ENCODE data around the gene SERTAD4. TPM values are rescaled to one million over a fixed set of nuclear protein-coding genes. Genes with fewer than 3 reads are reported as not detected.

Gene SERTAD4
- total and polyA plus RNA-seq, 4 donors: under 0.01 to 0.02 (median under 0.01) TPM; not detected in 1

- H3K9me3 ChIP-seq (ENCODE audit: control insufficient read depth in 4 of 4, low read length in 3 of 4): no peaks in the 10 kb centered on the region
- H3K4me3 ChIP-seq (ENCODE audit: low read depth in 1 of 3, low read length in 3 of 3): no peak overlapping the region
- DNase-seq (ENCODE audit: low spot score): no peak
- peaks cover 0 to 4% (median 1%) of the 10 kb centered on the region in 4 donors for H3K27me3 ChIP-seq (ENCODE audit: control insufficient read depth in 4 of 4, insufficient read depth in 4 of 4, low read length in 3 of 4)
- H3K4me1 ChIP-seq (ENCODE audit: control insufficient read depth in 4 of 4, insufficient read depth in 4 of 4, low read length in 3 of 4): no peaks in the 10 kb centered on the region
- H3K9ac ChIP-seq (ENCODE audit: low read depth in 1 of 2, low read length in 2 of 2): no peak overlapping the region
- no peaks in the 10 kb centered on the region for H3K36me3 ChIP-seq (ENCODE audit: control insufficient read depth in 4 of 4, insufficient read depth in 3 of 4, low read depth in 1 of 4, low read length in 3 of 4)
- TF ChIP-seq FOXA2 (IDR thresholded peaks at IDR 0.05): no peak
- no peak for TF ChIP-seq TAF1 (conservative IDR thresholded peaks at IDR 0.05)
- TF ChIP-seq ZBTB33 (IDR thresholded peaks at IDR 0.05): no peak
- no peak for TF ChIP-seq ATF3 (IDR thresholded peaks at IDR 0.05)
- no peak for TF ChIP-seq RXRA (IDR thresholded peaks at IDR 0.05)
- no peak for TF ChIP-seq HNF4G (IDR thresholded peaks at IDR 0.05)
- TF ChIP-seq EGR1 (IDR thresholded peaks at IDR 0.05; ENCODE audit: low read depth in 2 of 2): no peak
- TF ChIP-seq SP1 (IDR thresholded peaks at IDR 0.05): no peak
- TF ChIP-seq MAX (IDR thresholded peaks at IDR 0.05): no peak
- no peak for TF ChIP-seq HNF4A (conservative IDR thresholded peaks at IDR 0.05)
- no peak for TF ChIP-seq GABPA (IDR thresholded peaks at IDR 0.05 in 1 of 2, conservative IDR thresholded peaks at IDR 0.05 in 1 of 2)
- TF ChIP-seq RAD21 (IDR thresholded peaks at IDR 0.05): no peak
- no peak for TF ChIP-seq CTCF (IDR thresholded peaks at IDR 0.05; ENCODE audit: low read depth, low read length, missing input control)
- WGBS: 63% methylated on average over 4 of the region's 4 CpGs
- no peak overlapping the region for H3K27ac ChIP-seq (ENCODE audit: low read depth in 1 of 2, low read length in 2 of 2)
These were observed 14.5 kb upstream of the SERTAD4 start for GRCh38 chr1:210218047-210218446.

GRCh38 chr1:210222340-210223006, 10.1 kb upstream of the SERTAD4 start:
- Histone ChIP-seq H3K27ac (ENCODE audit: low read depth in 1 of 2, low read length in 2 of 2) (no peak overlapping the region), H3K4me3 (ENCODE audit: low read depth in 1 of 3, low read length in 3 of 3) (no peak overlapping the region), H3K9ac (ENCODE audit: low read depth in 1 of 2, low read length in 2 of 2) (no peak overlapping the region), H3K36me3 (ENCODE audit: control insufficient read depth in 4 of 4, insufficient read depth in 3 of 4, low read depth in 1 of 4, low read length in 3 of 4) (no peaks in the 10 kb centered on the region), H3K9me3 (ENCODE audit: control insufficient read depth in 4 of 4, low read length in 3 of 4) (no peaks in the 10 kb centered on the region), H3K4me1 (ENCODE audit: control insufficient read depth in 4 of 4, insufficient read depth in 4 of 4, low read length in 3 of 4) (no peaks in the 10 kb centered on the region), H3K27me3 (ENCODE audit: control insufficient read depth in 4 of 4, insufficient read depth in 4 of 4, low read length in 3 of 4) (peaks cover 0 to 8% (median 2%) of the 10 kb centered on the region in 4 donors)
- 28% methylated on average over 6 of the region's 6 CpGs for WGBS
- no peak for DNase-seq (ENCODE audit: low spot score)
- TF ChIP-seq RAD21 (IDR thresholded peaks at IDR 0.05) (no peak), ATF3 (IDR thresholded peaks at IDR 0.05) (no peak), GABPA (IDR thresholded peaks at IDR 0.05 in 1 of 2, conservative IDR thresholded peaks at IDR 0.05 in 1 of 2) (no peak), REST (IDR thresholded peaks at IDR 0.05) (no peak), MAX (IDR thresholded peaks at IDR 0.05) (no peak), HNF4G (IDR thresholded peaks at IDR 0.05) (no peak), JUND (IDR thresholded peaks at IDR 0.05) (no peak), CTCF (IDR thresholded peaks at IDR 0.05; ENCODE audit: low read depth, low read length, missing input control) (no peak)
